Sigmoid colon (tissue), 4 donors: ENCODE data around the gene ATOH8.

Experiments used
- EP300 ChIP-seq, 4 donors: sonication (generic); formaldehyde crosslinking; IDR thresholded peaks; one replicate each; pipeline ENCODE4 v1.6.1; 2017; ENCODE audit warnings: antibody characterized with exemption in 4 of 4
- POLR2A ChIP-seq, 2 donors: fragments of 450-650 bp; IDR thresholded peaks; one replicate each; pipeline ENCODE4 v1.6.1; 2016; ENCODE audit warnings: antibody characterized with exemption in 2 of 2, mild to moderate bottlenecking in 2 of 2, moderate library complexity in 2 of 2
- POLR2AphosphoS5 ChIP-seq, 4 donors: sonication (generic); formaldehyde crosslinking; IDR thresholded peaks; one replicate each; pipeline ENCODE4 v1.6.1; 2017; ENCODE audit warnings: antibody characterized with exemption in 4 of 4
- TF ChIP-seq, protein P1 (sequence below), 4 experiments: fragments of 450-650 bp in 3 of 4; fragments of 200-600 bp in 1 of 4; IDR thresholded peaks; one replicate each; pipeline ENCODE4 v1.5.1; 2016 to 2019; ENCODE audit warnings: antibody characterized with exemption in 4 of 4, mild to moderate bottlenecking in 3 of 4, moderate library complexity in 2 of 4

DNA sequence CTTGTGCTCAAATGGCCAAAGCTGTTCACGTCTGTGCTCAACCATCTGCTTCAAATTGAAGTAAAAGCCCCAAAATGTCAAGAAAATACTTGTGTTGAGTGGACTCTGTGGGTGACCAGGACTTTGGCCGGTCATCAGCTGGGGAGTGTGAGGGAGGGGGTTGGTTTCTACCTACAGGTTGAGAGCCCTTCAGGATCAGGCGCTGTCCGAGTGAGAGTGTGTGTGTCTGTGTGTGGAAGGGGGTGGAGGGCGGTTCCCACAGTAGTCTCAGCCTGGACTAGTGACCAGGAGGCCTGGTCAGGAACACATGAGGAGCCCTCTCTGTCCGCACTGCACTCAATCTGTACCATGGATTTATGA, 34.2 kb downstream of the ATOH8 start:
- no peak for TF ChIP-seq POLR2A (IDR thresholded peaks at IDR 0.05)
- TF ChIP-seq, protein P1, sequence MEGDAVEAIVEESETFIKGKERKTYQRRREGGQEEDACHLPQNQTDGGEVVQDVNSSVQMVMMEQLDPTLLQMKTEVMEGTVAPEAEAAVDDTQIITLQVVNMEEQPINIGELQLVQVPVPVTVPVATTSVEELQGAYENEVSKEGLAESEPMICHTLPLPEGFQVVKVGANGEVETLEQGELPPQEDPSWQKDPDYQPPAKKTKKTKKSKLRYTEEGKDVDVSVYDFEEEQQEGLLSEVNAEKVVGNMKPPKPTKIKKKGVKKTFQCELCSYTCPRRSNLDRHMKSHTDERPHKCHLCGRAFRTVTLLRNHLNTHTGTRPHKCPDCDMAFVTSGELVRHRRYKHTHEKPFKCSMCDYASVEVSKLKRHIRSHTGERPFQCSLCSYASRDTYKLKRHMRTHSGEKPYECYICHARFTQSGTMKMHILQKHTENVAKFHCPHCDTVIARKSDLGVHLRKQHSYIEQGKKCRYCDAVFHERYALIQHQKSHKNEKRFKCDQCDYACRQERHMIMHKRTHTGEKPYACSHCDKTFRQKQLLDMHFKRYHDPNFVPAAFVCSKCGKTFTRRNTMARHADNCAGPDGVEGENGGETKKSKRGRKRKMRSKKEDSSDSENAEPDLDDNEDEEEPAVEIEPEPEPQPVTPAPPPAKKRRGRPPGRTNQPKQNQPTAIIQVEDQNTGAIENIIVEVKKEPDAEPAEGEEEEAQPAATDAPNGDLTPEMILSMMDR (IDR thresholded peaks at IDR 0.05) = no peak
- TF ChIP-seq POLR2AphosphoS5 (IDR thresholded peaks at IDR 0.05) = no peak
- TF ChIP-seq EP300 (IDR thresholded peaks at IDR 0.05) = no peak
